Caco-2 (cell line): ENCODE results near the gene EPHA2. TPM values are rescaled to one million over a fixed set of nuclear protein-coding genes. Genes with fewer than 3 reads are reported as not detected.

Experiments
- Bru-seq: library from RNA; stranded (reverse); fragments of 400-500 nt; gene quantifications from one replicate; lab custom pipeline; 2021; lab: Mats Ljungman, UMichigan
- BruChase-seq, 2 experiments: library from RNA; stranded (reverse); fragments of 400-500 nt; gene quantifications; one replicate each; lab custom pipeline; 2021; lab: Mats Ljungman, UMichigan
- BruUV-seq: library from RNA; stranded (reverse); fragments of 400-500 nt; replicated peaks from 2 replicates; lab custom pipeline; 2021; lab: Mats Ljungman, UMichigan
- CTCF ChIA-PET: fragments of 300-600 bp; sonication (Branson Sonifier 250); formaldehyde crosslinking; loops from one replicate; lab custom pipeline; 2022; ENCODE audit warnings: antibody characterized with exemption; lab: Charles Lee
- POLR2A ChIA-PET: fragments of 300-600 bp; sonication (Branson Sonifier 250); formaldehyde crosslinking; loops from one replicate; lab custom pipeline; 2022; ENCODE audit warnings: antibody characterized with exemption; lab: Charles Lee
- DNase-seq, 2 experiments: peaks; one replicate each; pipeline versions ENCODE4 v3.0.0 to v3.0.0-alpha.2; 2020 to 2022
- H3K27me3 ChIP-seq: replicated peaks from 2 replicates; pipeline ENCODE4 v1.6.0; 2011; ENCODE audit warnings: low read length; ENCODE audit not compliant: control insufficient read depth, insufficient read depth
- H3K36me3 ChIP-seq: 2 replicates; pipeline ENCODE4 v1.5.1; 2011; ENCODE audit warnings: low read length; ENCODE audit not compliant: control insufficient read depth, insufficient read depth
- H3K4me1 ChIP-seq: fragments of 250-450 bp; sonication (Bioruptor Pico); 2 replicates; pipeline ENCODE4 v1.5.1; 2020; ENCODE audit warnings: mild to moderate bottlenecking
- H3K4me3 ChIP-seq: 2 replicates; pipeline ENCODE4 v1.5.1; 2011; ENCODE audit warnings: low read depth, mild to moderate bottlenecking, control low read depth, low read length
- H3K9me3 ChIP-seq: fragments of 250-450 bp; sonication (Bioruptor Pico); 2 replicates; pipeline ENCODE4 v1.5.1; 2020; ENCODE audit warnings: mild to moderate bottlenecking, moderate library complexity
- H3K27ac Mint-ChIP-seq: one replicate; pipeline ENCODE4 v1.8.0; 2022; ENCODE audit warnings: mixed read lengths; ENCODE audit not compliant: unreplicated experiment
- H3K27me3 Mint-ChIP-seq: one replicate; pipeline ENCODE4 v1.8.0; 2022; ENCODE audit warnings: mixed read lengths; ENCODE audit not compliant: insufficient read depth, unreplicated experiment
- H3K36me3 Mint-ChIP-seq: one replicate; pipeline ENCODE4 v1.8.0; 2022; ENCODE audit warnings: mild to moderate bottlenecking, mixed read lengths; ENCODE audit not compliant: insufficient read depth, unreplicated experiment
- H3K4me1 Mint-ChIP-seq: one replicate; pipeline ENCODE4 v1.8.0; 2022; ENCODE audit warnings: low read depth, mixed read lengths; ENCODE audit not compliant: unreplicated experiment
- H3K4me3 Mint-ChIP-seq: one replicate; pipeline ENCODE4 v1.8.0; 2022; ENCODE audit warnings: mild to moderate bottlenecking, moderate library complexity, mixed read lengths; ENCODE audit not compliant: unreplicated experiment
- H3K9me3 Mint-ChIP-seq: one replicate; pipeline ENCODE4 v1.8.0; 2022; ENCODE audit warnings: mixed read lengths; ENCODE audit not compliant: unreplicated experiment
- CTCF ChIP-seq, 2 experiments: fragments of 200-600 bp in 1 of 2; IDR thresholded peaks; 1 replicate in 1 of 2; 2 replicates in 1 of 2; pipeline versions ENCODE4 v1.5.1 to v1.8.0; 2011 to 2022; ENCODE audit warnings: antibody characterized with exemption in 1 of 2, control low read depth in 1 of 2, inconsistent platforms in 1 of 2, low read depth in 1 of 2, low read length in 1 of 2, mild to moderate bottlenecking in 1 of 2, moderate library complexity in 1 of 2; ENCODE audit not compliant: insufficient read depth in 1 of 2, severe bottlenecking in 1 of 2, unreplicated experiment in 1 of 2
- intact Hi-C: fragments of 100-400 bp; cut with micrococcal nuclease; formaldehyde crosslinking; loops from one replicate; pipeline ENCODE4 v1.10.0; 2022; ENCODE audit not compliant: unreplicated experiment
- long read RNA-seq: library from polyadenylated mRNA; stranded (forward); transcript quantifications from one replicate; pipeline ENCODE4 v2.0.0, GENCODE V29; 2022
- total RNA-seq: library from RNA; stranded (reverse); gene quantifications from 2 replicates; pipeline ENCODE4 v1.2.3, GENCODE V29; 2022

The EPHA2 gene
- total RNA-seq, result 31.2 and 37.8 TPM in 2 replicates
- Bru-seq, nascent RNA, result percentile 81 among the genes with signal in this experiment
- percentile 78 among the genes with signal in this experiment for BruChase-seq, experiment 1, labeled RNA remaining after a 2-hour chase
- BruChase-seq, experiment 2, labeled RNA remaining after a 6-hour chase, result percentile 77 among the genes with signal in this experiment
- long read RNA-seq, transcript EPHA2-201 (17 exons, 3,964 nt), result major isoform, 7 of 31 reads
- long read RNA-seq, partial matches to known transcripts, result 20 of 31 reads
- long read RNA-seq, other reads (novel, unspliced or antisense), result 4 of 31 reads

GRCh38 chr1:16155537-16156410 lies at the start of gene EPHA2:
TSS of gene EPHA2 (minus strand) at chr1:16156069. CDS start at chr1:16155932, 137 bp downstream.
- ChIA-PET POLR2A (interaction anchor here (0.6 to 2.0 kb wide), 9 partner anchors 8 to 196 kb away, joined by 3 to 52 read pairs (median 5); partner anchors contain the start of gene FBXO42), CTCF (interaction anchor here (0.6 to 2.2 kb wide), 5 partner anchors 12 to 95 kb away, joined by 3 to 15 read pairs (median 6); no protein-coding TSS in a partner anchor)
- Histone ChIP-seq H3K27me3 (no peaks in the 10 kb centered on the region), H3K36me3 (peaks cover 1% of the 10 kb centered on the region; the same call in 1 of the 2 replicates), H3K4me3 (peak within 1 kb of the TSS; percentile 84), H3K9me3 (no peaks in the 10 kb centered on the region), H3K4me1 (peaks cover 39% of the 10 kb centered on the region)
- peak within 1 kb of the TSS; percentile 94 for H3K27ac Mint-ChIP-seq
- H3K27me3 Mint-ChIP-seq, result no peaks in the 10 kb centered on the region
- peak; percentile 92 to 96 for DNase-seq
- TF ChIP-seq CTCF (IDR thresholded peaks at IDR 0.05; ENCODE audit: insufficient read depth in 1 of 2, low read depth in 1 of 2, low read length in 1 of 2, severe bottlenecking in 1 of 2, unreplicated experiment in 1 of 2), result no peak
- H3K9me3 Mint-ChIP-seq, result no peaks in the 10 kb centered on the region
- H3K36me3 Mint-ChIP-seq, result peaks cover 31% of the 10 kb centered on the region
- BruUV-seq, result TSS peak; percentile 42
- peaks cover 15% of the 10 kb centered on the region for H3K4me1 Mint-ChIP-seq
- H3K4me3 Mint-ChIP-seq, result peak within 1 kb of the TSS; percentile 86
- intact Hi-C loops, result loop anchor here (1.0 kb wide), 1 partner anchor 32 kb away; no protein-coding TSS in a partner anchor

GRCh38 chr1:16205334-16205671 lies 49.4 kb upstream of the EPHA2 start:
- Histone ChIP-seq H3K27me3 (no peaks in the 10 kb centered on the region), H3K9me3 (no peaks in the 10 kb centered on the region), H3K4me1 (peaks cover 4% of the 10 kb centered on the region), H3K4me3 (no peak overlapping the region), H3K36me3 (0 out of 2 replicates have a peak, but pooled peaks cover 1% of the 10 kb centered on the region)
- ChIA-PET CTCF (interaction anchor here (1.3 kb wide), 1 partner anchor 12 kb away, joined by 6 read pairs; no protein-coding TSS in a partner anchor), POLR2A (interaction anchor here (2.4 kb wide), 1 partner anchor 11 kb away, joined by 28 read pairs; no protein-coding TSS in a partner anchor)
- TF ChIP-seq CTCF (IDR thresholded peaks at IDR 0.05; ENCODE audit: insufficient read depth in 1 of 2, low read depth in 1 of 2, low read length in 1 of 2, severe bottlenecking in 1 of 2, unreplicated experiment in 1 of 2), result no peak
- Mint-ChIP-seq H3K27me3 (no peaks in the 10 kb centered on the region), H3K27ac (no peak overlapping the region), H3K36me3 (peaks cover 10% of the 10 kb centered on the region), H3K9me3 (no peaks in the 10 kb centered on the region), H3K4me1 (no peaks in the 10 kb centered on the region), H3K4me3 (no peak overlapping the region)
- DNase-seq, result no peak
- intact Hi-C loops, result loop anchor here (1.0 kb wide), 1 partner anchor 39 kb away; no protein-coding TSS in a partner anchor
- no TSS peak for BruUV-seq
